ENCODE results near the gene ZNF132.
"Not testable (repeated sequence)": the region's sequence is repeated elsewhere in the genome, so short reads cannot be mapped to it uniquely, and the experiment has no call there.

ZNF132 gene

DNA sequence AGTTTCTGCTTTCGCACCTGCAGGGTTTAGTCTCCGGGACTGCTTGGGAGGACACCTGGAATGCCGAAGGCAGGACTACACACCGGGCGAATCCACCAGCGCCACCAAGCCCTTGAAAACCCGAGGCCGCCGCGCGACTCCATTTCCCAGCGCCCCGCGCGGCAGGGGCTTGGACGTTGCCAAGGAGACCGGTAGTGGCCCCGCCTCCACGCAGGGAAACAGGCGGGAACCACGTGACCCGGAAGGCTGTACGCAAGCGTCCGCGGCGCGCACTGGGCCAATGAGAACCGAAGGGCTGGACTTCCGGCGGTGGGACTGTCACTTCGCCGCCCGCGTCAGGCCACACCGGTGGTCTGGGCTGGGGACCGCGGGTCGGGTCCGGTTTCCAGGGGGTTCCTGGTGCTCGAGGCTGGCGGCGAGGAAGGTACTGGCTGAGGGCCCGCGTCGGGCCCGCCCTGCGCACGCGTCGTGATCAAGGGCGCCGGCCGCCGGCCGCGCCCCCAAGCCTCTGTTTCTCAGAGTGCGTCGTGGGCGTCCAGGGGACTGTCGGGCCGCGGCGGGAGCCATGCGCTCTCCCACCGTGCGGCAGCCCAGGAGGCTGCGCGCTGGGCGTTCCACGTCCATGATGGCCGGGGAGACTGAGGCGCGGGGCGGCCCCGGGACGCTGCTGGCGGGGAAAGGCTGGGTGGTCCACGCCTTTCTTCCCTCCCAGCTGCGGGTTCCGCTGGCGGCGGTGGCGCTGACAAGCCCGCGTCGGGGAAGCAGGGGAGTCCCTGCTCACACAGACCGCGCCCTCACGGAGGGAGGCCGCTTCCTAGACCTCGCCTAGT, 27.0 kb upstream of the ZNF132 start, which contains the start of gene ZNF324:
Gene ZNF324 (plus strand): TSS at position 321 of the 830 bp plus-strand sequence. CDS start 2,106 bp downstream, outside the sequence.
- peak; percentile 80 for DNase-seq

DNA sequence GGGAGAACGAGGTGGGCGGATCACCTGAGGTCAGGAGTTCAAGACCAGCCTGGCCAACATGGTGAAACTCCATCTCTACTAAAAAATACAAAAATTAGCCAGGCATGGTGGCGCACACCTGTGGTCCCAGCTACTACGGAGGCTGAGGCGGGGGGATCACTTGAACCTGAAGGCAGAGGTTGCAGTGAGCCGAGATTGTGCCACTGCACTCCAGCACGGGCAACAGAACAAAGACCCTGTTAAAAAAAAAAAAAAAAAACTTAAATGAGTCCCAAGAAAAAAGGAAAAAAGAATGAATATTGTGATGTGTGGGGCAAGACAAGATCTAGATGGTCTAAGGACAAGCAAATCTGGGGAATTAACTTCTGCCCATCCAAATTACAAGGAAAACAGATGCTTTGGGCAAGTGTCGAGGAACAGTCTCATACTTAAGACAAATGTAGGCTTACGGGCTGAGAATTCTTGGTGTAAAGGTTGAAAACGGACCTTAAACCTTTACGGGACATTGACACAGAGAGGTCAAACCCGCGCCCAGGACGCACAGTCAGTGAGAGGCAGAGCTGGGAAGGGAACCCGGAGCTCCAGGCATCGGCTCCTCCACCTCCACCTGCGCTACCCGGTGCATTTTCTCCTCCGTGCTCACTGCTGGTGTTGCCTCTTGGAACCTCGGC, 26.3 kb upstream of the ZNF132 start:
- no peak for DNase-seq

DNA sequence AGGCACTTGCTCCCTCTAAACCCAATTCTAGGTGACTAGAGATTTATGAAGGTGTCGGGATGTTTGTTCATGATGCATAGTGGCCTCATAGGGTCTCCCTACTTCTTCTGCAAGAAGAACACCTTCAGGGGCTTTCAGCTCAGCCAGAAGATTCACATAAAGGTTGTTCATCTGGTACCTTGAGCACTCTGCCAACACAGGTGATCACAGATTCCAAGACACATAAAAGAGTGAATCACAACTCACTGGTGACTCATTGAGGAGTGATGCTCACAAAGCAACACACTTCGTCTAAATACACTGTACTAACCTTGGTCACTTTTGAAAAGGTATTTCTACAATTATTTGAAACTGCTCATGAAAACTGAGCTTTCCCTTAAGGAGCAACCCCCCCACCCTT, 20.1 kb upstream of the ZNF132 start:
- DNase-seq, result no peak

DNA sequence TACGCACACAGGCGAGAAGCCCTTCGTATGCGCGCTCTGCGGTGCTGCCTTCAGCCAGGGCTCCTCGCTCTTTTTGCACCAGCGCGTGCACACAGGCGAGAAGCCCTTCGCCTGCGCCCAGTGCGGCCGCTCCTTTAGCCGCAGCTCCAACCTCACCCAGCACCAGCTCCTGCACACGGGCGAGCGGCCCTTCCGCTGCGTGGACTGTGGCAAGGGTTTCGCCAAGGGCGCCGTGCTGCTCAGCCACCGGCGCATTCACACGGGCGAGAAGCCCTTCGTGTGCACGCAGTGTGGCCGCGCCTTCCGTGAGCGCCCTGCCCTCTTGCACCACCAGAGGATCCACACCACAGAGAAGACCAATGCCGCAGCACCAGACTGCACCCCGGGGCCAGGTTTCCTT, 16.2 kb upstream of the ZNF132 start:
- no peak for DNase-seq

DNA sequence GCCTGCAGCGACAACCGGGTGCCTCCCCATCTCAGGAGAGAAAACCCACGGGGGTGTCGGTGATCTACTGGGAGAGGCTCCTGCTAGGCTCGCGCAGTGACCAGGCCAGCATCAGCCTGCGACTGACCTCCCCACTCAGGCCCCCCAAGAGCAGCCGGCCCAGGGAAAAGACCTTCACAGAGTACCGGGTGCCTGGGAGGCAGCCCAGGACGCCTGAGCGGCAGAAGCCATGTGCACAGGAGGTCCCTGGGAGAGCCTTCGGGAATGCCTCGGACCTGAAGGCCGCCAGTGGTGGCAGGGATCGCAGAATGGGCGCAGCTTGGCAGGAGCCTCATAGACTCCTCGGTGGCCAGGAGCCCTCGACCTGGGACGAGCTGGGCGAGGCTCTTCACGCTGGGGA, 15.4 kb upstream of the ZNF132 start:
- no peak for DNase-seq

DNA sequence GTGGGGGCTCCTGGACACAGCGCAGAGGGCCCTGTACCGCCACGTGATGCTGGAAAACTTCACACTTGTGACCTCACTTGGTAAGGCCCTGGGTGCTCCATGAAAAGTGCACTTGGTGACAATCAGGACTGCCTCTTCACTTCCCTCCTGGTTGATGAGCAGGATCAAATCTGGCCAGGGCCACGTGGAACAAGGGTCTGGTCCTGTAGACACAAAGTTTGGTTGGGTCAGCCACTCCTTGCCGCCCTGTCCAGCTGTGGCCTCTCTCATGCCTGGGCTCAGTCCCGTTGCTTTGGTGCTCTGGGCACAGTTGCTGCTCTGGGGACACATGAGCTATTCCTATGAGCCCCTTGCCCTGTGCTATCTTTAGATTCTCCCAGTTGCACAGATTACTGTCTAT, 13.8 kb upstream of the ZNF132 start:
- DNase-seq, result no peak

DNA sequence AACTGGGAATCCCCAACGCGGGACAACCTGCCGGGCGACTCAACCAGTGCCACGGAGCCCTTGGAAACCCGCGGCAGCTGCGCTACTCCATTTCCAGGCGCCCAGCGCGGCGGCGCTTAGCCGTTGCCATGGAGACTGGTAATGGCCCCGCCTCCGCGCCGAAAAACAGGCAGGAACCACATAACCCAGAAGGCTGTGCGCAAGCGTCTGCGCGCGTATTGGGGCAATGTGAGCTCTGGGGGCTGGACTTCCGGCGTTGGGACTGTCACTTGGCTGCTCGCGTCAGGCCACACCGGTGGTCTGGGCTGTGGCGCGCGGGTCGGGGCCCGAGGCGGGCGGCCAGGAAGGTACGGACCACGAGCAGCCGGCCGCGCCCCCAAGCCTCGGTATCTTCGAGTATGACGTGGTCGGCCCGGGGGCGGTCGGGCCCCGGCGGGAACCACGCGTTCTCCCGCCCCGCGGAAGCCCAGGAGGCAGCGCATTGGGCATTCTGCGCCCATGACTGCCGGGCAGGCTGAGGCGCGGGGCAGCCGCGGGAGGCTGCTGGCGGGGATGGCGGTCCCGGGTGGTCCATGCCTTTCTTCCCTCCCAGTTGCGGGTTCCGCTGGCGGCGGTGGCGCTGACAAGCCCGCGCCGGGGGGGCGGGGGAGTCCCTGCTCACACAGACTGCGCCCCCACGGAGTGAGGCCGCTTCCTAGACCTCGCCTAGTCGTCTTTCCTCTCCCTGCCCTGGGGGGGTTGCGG, 11.6 kb upstream of the ZNF132 start, which contains the start of gene ZNF324B:
Gene ZNF324B (plus strand): TSS at position 265 of the 744 bp plus-strand sequence. CDS start 2,080 bp downstream, outside the sequence.
- DNase-seq, result peak; percentile 84

DNA sequence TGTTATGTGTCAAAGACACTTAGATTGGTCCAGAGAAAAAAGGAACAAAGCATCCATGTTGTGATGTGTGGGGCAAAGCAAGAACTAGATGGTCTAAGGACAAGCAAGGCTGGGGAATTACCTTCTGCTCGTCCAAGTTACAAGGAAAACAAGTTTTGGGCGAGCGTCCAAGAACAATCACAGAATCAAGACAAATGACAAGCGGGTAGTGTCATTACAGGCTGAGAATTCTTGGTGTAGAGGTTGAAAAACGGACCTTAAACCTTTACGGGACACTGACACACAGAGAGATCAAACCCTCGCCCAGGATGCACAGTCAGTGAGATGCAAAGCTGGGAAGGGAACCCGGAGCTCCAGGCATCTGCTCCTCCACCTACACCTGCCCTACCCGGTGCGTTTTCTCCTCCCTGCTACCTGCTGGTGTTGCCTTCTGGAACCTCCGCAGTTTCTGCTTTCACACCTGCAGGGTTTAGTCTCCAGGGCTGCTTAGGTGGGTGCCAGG, 11.0 kb upstream of the ZNF132 start:
- DNase-seq, result no peak

DNA sequence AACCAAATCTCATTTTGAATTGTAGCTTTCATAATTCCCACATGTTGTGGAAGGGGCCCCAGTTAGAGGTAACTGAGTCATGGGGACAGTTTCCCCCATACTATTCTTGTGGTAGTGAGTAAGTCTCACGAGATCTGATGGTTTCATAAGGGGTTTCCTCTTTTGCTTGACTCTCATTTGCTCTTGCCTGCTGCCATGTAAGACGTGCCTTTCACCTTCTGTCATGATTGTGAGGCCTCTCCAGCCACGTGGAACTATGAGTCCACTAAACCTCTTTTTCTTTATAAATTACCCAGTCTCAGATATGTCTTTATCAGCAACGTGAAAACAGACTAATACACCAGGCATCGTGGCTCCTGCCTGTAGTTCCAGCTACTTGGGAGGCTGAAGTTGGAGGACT, 10.0 kb upstream of the ZNF132 start:
- not testable (repeated sequence) for DNase-seq

DNA sequence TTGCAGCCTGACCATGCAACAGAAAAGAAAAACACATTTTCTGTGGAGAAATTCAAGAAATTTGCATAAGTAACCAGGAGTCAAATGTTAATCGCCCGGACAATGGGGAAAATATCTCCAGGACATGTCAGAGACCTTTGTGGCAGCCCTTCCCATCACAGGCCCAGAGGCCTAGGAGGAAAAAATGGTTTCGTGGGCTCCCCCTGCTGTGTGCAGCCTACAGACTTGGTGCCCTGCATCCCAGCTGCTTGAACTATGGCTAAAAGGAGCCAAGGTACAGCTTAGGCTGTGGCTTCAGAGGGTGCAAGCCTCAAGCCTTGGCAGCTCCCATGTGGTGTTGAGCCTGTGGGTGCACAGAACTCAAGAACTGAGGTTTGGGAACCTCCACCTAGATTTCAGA, 8.9 kb upstream of the ZNF132 start:
- DNase-seq, result not testable (repeated sequence)

DNA sequence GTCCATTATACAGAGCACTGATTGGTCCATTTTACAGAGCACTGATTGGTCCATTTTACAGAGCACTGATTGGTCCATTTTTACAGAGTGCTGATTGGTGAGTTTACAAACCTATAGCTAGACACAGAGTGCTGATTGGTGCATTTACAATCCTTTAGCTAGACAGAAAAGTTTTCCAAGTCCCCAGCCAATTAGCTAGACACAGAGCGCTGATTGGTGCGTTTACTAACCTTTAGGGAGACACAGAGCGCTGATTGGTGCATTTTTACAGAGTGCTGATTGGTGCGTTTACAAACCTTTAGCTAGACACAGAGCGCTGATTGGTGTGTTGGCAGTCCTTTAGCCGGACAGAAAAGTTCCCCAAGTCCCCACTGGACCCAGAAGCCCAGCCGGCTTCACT, 3.0 kb upstream of the ZNF132 start:
- not testable (repeated sequence) for DNase-seq

DNA sequence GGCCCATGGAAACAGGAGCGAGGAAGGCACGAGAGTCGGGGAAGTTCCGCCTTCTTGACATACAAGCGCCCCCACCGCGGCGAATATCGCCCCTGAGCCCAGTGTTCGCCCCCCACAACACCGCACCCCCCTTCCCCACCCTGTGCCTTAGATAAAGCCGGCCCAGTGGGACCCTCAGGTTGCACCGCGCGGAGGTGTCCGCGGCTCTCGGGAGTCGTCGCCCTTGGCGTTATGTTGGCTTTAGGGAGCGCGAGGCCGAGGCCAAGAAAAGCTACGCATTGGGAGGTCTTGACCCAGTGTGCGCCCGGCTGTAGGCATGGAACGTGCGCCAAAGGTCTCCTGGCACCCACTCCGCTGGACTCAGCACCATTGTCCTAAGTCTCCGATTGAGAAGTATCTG, 603 bp upstream of the ZNF132 start:
- no peak for DNase-seq

DNA sequence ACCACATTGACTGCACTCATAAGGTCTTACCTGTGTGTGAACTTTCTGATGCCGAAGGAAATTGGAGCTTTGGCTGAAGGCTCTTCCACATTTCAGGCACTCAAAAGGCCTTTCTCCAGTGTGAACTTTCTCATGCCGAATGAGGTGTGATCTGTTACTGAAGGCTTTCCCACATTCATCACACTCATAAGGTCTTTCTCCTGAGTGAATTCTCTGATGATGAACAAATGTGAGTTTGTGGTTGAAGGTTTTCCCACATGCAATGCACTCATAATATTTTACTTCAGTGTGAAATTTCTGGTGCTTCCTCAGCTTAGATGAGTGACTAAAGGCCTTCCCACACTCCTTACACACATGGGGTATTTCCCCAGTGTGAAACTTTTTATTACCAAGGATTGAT, 5.7 kb downstream of the ZNF132 start:
- DNase-seq, result no peak

DNA sequence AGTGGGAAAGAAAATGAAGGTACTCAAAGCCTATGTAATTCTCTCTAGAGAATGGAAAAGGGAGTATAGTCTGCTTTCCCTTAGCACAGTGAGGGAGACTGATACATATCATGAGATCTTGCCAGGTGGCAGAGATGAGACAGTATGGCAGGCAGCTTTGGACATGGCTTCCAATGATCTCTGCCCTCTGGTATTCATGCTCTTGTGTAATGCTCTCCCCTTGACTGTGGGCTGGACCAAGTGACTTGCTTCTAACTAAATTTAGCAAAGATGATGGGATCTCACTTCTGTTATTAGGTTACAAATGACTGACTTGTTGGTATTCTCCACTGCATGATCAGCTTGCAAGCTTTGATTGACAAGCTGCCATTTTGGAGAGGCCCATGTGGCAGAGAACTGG, 10.2 kb downstream of the ZNF132 start:
- no peak for DNase-seq

DNA sequence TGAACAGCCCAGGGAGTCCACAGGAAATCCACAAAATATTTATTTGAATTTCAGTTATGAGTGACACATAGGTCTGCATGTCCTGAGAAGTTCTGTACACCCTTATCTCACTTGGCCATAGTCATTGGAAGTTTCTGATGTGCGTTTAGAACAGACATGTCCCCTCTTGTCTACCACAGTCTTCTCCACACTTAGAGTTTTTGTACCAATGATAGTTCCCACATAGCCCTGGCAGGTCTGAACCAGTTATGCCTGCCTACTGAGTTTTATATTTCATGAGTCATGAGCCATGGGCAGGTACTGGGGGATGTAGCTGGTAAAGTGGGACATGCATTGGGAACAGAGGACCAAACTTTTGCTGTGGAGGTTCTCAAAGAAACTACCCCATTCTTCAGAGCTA, 11.3 kb downstream of the ZNF132 start:
- DNase-seq, result no peak

DNA sequence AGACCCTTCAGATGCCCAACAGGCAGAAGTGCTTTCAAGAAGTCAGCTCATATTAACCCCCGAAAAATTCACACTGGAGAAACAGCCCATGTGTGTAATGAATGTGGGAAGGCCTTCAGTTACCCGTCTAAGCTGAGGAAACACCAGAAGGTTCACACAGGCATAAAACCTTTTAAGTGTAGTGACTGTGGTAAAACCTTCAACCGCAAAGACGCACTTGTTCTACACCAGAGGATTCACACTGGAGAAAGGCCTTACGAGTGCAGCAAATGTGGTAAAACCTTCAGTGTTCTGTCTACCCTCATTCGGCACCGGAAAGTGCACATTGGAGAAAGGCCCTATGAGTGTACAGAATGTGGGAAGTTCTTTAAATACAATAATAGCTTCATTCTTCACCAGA, 22.9 kb downstream of the ZNF132 start:
- DNase-seq, result no peak

DNA sequence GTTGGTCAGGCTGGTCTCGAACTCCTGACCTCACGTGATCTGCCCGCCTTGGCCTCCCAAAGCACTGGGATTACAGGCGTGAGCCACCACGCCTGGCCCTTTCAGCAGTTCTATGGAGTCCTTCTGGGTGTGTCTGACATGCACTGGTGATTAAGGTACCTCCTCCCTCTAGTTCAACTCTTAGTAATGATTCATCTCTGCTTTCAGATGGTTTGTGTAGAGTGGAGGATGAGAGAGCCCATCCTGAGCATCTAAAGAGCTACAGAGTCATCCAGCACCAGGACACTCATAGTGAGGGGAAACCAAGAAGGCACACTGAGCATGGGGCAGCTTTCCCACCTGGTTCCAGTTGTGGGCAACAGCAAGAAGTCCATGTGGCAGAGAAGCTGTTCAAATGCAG, 23.3 kb downstream of the ZNF132 start:
- no peak for DNase-seq

DNA sequence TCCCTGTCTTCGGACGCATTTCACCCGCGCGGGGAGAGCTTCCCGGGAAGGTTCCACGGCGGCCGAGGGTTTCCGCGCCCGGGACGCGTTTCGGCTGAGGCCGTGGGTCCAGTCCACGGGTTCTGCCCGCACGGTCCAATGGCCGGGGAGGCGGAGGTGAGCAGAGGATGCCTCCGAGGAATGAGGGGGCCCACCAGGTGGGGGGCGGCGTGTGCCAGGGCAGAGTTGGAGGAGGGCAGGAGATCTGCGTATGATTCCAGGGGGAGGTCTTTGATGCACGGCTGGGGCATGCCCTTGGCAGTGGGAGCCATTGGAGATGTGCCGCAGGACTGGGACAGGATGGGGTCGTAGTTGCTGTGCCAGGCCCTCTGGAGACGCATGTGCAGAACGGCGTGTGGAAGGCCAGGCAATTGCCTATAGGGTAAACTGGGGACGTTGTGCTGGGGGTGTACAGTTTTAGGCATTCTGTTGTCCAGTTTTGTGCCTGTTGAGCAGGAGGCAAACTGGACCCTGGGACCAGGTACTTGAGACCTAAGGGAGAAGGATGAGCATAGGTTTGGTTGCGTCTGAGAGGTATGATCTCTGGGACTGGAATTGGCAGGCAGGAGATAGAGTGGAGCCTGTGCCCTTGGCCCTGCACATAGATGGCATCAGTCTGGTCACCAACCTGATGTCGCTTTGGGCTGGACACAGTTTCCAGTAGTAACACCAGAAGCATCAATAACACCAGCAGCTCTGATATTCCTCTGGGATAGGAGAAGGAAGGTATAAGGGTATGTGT, 30.8 kb downstream of the ZNF132 start:
- no peak for DNase-seq

DNA sequence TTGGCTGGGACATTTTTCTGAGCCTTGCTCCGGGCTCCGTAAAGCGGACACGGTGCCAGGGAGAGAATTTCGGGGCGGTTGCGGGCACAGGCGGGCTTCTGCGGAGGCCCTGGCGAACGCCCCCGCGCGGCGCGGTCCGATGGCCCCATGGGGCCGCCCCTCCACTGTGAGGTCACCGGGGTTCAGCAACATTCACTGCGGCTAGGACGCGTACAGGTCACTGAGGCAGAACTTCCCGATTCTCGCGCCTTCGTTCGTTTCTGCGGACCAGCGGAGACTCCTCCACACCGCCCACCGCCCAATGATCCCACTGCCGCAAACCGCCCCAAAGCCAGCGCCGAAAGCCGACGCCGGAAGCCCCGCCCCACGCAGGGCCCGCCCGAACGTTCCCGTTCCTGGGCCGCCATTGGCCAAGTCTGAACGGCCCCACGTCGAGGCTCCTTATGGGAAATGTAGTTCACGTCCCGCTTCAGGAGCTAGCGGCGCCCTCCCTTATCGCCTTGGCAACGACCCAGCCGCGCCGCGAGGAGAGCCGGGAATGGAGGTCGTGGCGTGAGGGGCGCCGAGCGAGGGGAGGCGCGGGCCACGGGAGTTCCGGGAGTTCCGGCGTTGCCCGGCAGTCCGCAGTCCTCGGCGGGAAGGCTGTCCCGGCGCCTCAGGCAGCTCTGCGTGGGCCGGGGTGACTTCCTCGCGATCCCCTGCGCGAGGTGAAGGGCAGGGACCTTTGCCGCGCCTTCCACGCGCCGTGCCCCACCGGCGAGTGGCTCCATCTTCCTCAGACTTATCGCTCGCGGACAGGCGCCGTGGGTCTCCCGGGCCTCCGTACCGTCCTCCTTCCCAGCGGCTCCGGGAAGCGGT, 31.6 kb downstream of the ZNF132 start, which contains the start of gene ZNF584:
Gene ZNF584 (plus strand): TSS at position 498 of the 858 bp plus-strand sequence. CDS start 499 bp downstream, outside the sequence.
- DNase-seq, result peak; percentile 83

DNA sequence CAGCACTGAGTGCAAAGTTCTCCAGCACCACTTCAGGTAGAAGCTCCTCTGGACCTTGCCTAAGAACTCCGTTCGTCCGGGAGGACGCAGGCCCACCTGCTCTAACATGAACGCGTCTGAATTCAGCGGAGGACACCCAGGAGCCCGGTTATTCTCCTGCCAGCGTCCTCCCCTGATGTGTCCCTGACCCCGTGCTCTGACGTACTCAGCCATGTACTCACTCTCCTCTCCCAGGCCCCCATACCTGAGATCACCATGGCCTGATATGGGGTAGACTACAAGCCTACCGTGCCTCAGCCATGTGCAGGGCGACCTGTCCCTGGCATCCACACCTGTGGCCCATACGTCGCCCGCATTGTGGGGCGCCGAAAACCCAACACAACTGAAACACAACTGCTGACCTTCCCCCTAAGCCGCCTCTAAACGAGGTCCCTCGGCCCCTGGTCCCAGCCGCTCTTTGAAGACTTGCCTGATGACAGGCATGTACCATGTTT, 32.2 kb downstream of the ZNF132 start:
- no peak for DNase-seq
